OCI-LY1 (cell line): Measurements from ENCODE around the gene CCL17.

Source experiments
- H2AFZ ChIP-seq: fragments of 200-600 bp; sonication (generic), shearing (Covaris generic); 2 replicates; pipeline ENCODE4 v1.6.0; 2014; ENCODE audit warnings: antibody characterized with exemption, mild to moderate bottlenecking, low read length
- H3F3A ChIP-seq: fragments of 200-600 bp; sonication (generic), shearing (Covaris generic); 2 replicates; pipeline ENCODE4 v1.6.0; 2014; ENCODE audit warnings: mild to moderate bottlenecking, antibody characterized with exemption, low read length, moderate library complexity; ENCODE audit not compliant: insufficient read depth
- H3K27ac ChIP-seq: fragments of 200-600 bp; sonication (generic); 2 replicates; pipeline ENCODE4 v1.5.1; 2014; ENCODE audit warnings: low read length, mixed run types, mild to moderate bottlenecking, low read depth; ENCODE audit not compliant: poor library complexity, severe bottlenecking
- H3K27me3 ChIP-seq: fragments of 200-600 bp; sonication (generic); 2 replicates; pipeline ENCODE4 v1.6.0; 2014; ENCODE audit warnings: antibody characterized with exemption, mild to moderate bottlenecking, low read length, moderate library complexity; ENCODE audit not compliant: insufficient read depth
- H3K36me3 ChIP-seq: fragments of 200-600 bp; sonication (generic); 2 replicates; pipeline ENCODE4 v1.6.1; 2014; ENCODE audit warnings: mild to moderate bottlenecking, antibody characterized with exemption, low read length, moderate library complexity, mixed read lengths; ENCODE audit not compliant: insufficient read depth
- H3K4me1 ChIP-seq: fragments of 200-600 bp; sonication (generic); 2 replicates; pipeline ENCODE4 v1.5.1; 2014; ENCODE audit warnings: mild to moderate bottlenecking, low read length, moderate library complexity; ENCODE audit not compliant: insufficient read depth, severe bottlenecking
- H3K4me2 ChIP-seq: fragments of 200-600 bp; sonication (generic), shearing (Covaris generic); 2 replicates; pipeline ENCODE4 v1.6.1; 2014; ENCODE audit warnings: low read length
- H3K4me3 ChIP-seq: fragments of 200-600 bp; sonication (generic); 2 replicates; pipeline ENCODE4 v1.5.1; 2014; ENCODE audit warnings: low read length, low read depth, mild to moderate bottlenecking, mixed read lengths; ENCODE audit not compliant: poor library complexity, severe bottlenecking
- H3K79me2 ChIP-seq: fragments of 200-600 bp; shearing (Covaris generic); 2 replicates; pipeline ENCODE4 v1.6.1; 2016; ENCODE audit warnings: mixed run types, low read length, mixed read lengths; ENCODE audit not compliant: insufficient read depth
- H3K9ac ChIP-seq: fragments of 200-600 bp; sonication (generic), shearing (Covaris generic); 2 replicates; pipeline ENCODE4 v1.6.1; 2014; ENCODE audit warnings: mild to moderate bottlenecking, low read length, mixed read lengths
- H3K9me2 ChIP-seq: fragments of 200-600 bp; sonication (generic), shearing (Covaris generic); 2 replicates; pipeline ENCODE4 v1.6.1; 2014; ENCODE audit warnings: low read depth, mild to moderate bottlenecking, low read length, mixed read lengths
- H3K9me3 ChIP-seq: fragments of 200-600 bp; shearing (Covaris generic); 2 replicates; pipeline ENCODE4 v1.6.1; 2014; ENCODE audit warnings: low read length, mixed read lengths
- H4K20me1 ChIP-seq: fragments of 200-600 bp; sonication (generic), shearing (Covaris generic); 2 replicates; pipeline ENCODE4 v1.6.0; 2016; ENCODE audit warnings: mild to moderate bottlenecking, low read length; ENCODE audit not compliant: insufficient read depth
- EZH2 ChIP-seq: fragments of 200-600 bp; sonication (generic), shearing (Covaris generic); IDR thresholded peaks from 2 replicates; pipeline ENCODE4 v1.8.0; 2017; ENCODE audit warnings: borderline replicate concordance, mixed run types, mild to moderate bottlenecking, antibody characterized with exemption, low read length, moderate library complexity, mixed read lengths
- TF ChIP-seq, protein P1 (sequence below): fragments of 200-600 bp; sonication (generic), shearing (Covaris generic); IDR thresholded peaks from 2 replicates; pipeline ENCODE4 v1.5.1; 2017; ENCODE audit warnings: mild to moderate bottlenecking, antibody characterized with exemption, low read length, moderate library complexity, mixed read lengths

CCL17 gene

DNA sequence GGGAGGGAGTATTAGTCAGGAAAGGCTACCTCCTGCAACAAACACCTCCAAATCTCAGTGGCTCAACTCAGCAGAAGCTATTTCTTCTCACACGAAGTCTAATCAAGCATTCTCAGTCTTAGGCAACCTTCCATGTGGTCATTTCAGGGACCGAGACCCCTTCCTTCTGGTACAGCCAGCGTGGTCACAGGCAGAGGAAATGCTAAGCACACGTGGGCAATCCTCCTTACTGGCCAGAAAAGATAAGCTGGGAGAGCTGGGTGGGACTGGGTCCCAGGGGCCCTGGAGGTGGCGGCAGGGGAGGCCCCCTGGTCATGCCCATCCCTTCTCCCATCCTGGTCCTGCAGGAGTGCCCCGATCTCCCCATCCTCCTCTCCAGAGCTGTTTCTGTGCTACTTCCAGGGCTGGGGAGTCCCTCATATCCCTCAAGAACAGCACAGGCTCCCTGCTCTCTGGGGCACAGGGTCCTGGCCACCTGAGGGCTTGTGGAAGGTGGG, 38.0 kb upstream of the CCL17 start:
- no peak overlapping the region for H3K4me3 ChIP-seq
- peaks cover 12% of the 10 kb centered on the region for H3K27me3 ChIP-seq
- no peaks in the 10 kb centered on the region for H3K4me1 ChIP-seq
- H2AFZ ChIP-seq, result no peak overlapping the region
- no peak for TF ChIP-seq EZH2
- TF ChIP-seq, protein P1, sequence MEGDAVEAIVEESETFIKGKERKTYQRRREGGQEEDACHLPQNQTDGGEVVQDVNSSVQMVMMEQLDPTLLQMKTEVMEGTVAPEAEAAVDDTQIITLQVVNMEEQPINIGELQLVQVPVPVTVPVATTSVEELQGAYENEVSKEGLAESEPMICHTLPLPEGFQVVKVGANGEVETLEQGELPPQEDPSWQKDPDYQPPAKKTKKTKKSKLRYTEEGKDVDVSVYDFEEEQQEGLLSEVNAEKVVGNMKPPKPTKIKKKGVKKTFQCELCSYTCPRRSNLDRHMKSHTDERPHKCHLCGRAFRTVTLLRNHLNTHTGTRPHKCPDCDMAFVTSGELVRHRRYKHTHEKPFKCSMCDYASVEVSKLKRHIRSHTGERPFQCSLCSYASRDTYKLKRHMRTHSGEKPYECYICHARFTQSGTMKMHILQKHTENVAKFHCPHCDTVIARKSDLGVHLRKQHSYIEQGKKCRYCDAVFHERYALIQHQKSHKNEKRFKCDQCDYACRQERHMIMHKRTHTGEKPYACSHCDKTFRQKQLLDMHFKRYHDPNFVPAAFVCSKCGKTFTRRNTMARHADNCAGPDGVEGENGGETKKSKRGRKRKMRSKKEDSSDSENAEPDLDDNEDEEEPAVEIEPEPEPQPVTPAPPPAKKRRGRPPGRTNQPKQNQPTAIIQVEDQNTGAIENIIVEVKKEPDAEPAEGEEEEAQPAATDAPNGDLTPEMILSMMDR, result no peak
- H3K9me2 ChIP-seq, result no peaks in the 10 kb centered on the region
- no peaks in the 10 kb centered on the region for H3K36me3 ChIP-seq
- H3K4me2 ChIP-seq, result no peak overlapping the region
- H4K20me1 ChIP-seq, result no peaks in the 10 kb centered on the region
- no peaks in the 10 kb centered on the region for H3K9me3 ChIP-seq
- no peak overlapping the region for H3K9ac ChIP-seq
- no peaks in the 10 kb centered on the region for H3K79me2 ChIP-seq
- H3F3A ChIP-seq, result no peaks in the 10 kb centered on the region
- H3K27ac ChIP-seq, result no peak overlapping the region

DNA sequence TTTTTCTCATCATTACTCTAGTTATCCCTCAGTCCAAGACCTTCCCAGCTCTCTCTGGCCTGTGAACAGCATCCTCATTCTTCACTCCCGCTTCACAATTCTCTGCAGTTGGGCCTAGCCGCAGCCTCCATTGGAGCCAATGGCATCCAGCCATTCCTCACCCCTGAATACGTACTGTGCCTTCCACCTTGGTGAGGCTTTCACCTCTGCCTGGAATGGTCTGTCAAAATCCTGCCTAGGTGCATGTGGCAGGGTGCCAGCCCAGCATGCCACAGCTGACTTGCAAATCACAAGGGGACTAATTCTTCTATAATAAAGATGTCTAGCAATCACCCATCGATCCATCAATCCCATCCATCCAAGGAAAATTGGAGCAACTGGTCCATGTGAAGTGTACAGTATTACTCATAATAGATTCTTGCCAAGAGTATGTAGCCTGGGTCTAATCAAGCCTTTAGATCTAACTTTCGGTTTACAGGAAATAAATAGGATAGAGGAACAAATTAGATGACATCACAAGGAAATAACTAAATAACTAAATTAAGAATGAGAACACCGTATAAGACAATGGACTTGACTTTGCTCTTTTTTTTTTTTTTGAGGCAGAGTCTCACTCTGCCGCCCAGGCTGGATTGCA, 37.3 kb upstream of the CCL17 start:
- no peaks in the 10 kb centered on the region for H3K79me2 ChIP-seq
- H2AFZ ChIP-seq, result no peak overlapping the region
- H3F3A ChIP-seq, result no peaks in the 10 kb centered on the region
- no peak overlapping the region for H3K4me3 ChIP-seq
- no peak overlapping the region for H3K4me2 ChIP-seq
- no peaks in the 10 kb centered on the region for H4K20me1 ChIP-seq
- TF ChIP-seq, protein P1, result no peak
- TF ChIP-seq EZH2, result no peak
- no peak overlapping the region for H3K9ac ChIP-seq
- no peaks in the 10 kb centered on the region for H3K4me1 ChIP-seq
- H3K27ac ChIP-seq, result no peak overlapping the region
- H3K36me3 ChIP-seq, result no peaks in the 10 kb centered on the region
- peaks cover 16% of the 10 kb centered on the region for H3K27me3 ChIP-seq
- H3K9me2 ChIP-seq, result no peaks in the 10 kb centered on the region
- H3K9me3 ChIP-seq, result no peaks in the 10 kb centered on the region

DNA sequence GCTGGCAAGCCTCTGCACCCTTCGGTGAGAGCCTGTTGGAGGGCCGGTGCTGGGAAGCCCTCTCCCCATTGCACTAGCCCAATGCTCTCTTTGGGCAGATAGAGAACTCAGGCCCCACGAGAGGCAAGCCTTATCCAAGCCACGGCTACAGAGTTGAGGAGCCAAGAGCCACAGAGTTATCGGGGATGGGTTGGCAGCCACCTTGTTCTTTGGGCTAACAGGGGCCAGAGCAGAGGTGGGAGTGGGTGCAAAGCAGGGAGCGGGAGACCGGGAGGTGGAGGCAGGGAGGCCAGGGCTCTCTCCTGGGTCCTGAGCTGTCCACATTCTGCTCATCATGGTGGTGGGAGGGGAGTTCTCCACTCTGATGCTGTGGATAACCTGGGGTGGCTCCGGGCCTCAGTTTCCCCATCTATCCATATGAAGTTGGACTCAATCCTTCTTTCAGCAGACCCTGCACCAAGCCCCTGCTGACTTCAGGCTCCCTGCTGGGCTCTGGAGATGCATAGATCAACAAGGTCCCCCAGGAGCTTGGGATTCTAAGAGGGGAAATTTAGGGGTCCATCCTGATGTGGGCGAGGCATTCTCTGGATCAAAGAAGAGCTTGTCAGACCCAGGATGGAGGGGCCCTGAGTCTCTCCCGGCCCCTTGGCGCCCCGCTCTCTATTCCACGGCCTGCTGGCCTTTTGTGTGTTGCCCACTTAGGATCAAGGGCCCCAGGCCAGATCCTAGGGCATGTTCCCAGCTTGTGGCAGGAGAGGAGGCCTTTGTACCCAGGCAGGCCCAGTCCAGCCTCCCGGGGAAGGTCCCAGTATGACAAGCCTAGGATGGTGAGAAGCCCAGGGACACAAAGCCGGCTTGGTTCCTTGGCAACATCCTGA, 32.8 kb upstream of the CCL17 start:
- Histone ChIP-seq H3K9me3 (no peaks in the 10 kb centered on the region), H3K9ac (no peak overlapping the region), H3K27me3 (peaks cover 23% of the 10 kb centered on the region), H3F3A (no peaks in the 10 kb centered on the region), H3K9me2 (no peaks in the 10 kb centered on the region), H4K20me1 (no peaks in the 10 kb centered on the region), H3K4me3 (no peak overlapping the region), H3K4me2 (no peak overlapping the region), H3K36me3 (no peaks in the 10 kb centered on the region), H3K79me2 (no peaks in the 10 kb centered on the region), H2AFZ (no peak overlapping the region), H3K27ac (no peak overlapping the region), H3K4me1 (no peaks in the 10 kb centered on the region)
- TF ChIP-seq, protein P1, result no peak
- TF ChIP-seq EZH2, result no peak
